Measurements from ENCODE around the gene SCG3.

The SCG3 gene

DNA sequence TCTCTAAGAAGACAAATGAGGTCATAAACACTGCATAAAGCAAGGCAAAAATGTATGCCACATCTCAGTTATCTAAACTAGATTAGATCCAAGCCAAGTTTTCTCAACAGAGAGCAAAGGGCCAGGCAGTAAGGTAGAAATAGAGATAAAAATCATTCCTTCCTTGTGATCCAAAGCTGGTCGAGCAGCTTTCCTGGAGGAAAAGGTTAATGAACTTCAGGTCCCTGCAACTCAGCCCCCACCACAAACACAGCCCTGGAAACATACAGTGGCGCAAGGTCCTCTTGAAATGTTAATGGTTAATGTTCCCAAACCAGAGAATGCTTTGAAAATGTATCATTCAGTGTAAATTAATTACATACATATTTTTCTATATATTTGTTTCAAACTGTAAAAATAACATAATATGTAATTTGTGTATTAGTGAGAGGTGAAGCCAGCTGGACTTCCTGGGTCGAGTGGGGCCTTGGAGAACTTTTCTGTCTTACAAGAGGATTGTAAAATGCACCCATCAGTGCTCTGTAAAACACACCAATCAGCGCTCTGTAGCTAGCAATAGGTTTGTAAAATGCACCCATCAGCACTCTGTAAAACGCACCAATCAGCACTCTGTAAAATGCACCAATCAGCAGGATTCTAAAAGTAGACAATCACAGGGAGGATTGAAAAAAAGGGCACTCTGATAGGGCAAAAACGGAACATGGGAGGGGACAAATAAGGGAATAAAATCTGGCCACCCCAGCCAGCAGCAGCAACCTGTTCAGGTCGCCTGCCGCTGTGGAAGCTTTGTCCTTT is 39.1 kb downstream of the SCG3 start:
- TF ChIP-seq POLR2AphosphoS5 (IDR thresholded peaks at IDR 0.05; ENCODE audit: low read depth, low read length) (no peak), FOXP2 (optimal IDR thresholded peaks at IDR 0.05; ENCODE audit: borderline replicate concordance, extremely low read depth, extremely low read length, insufficient read depth) (no peak), SIN3A (IDR thresholded peaks at IDR 0.05; ENCODE audit: borderline replicate concordance, insufficient read depth, low read length) (no peak)
- TF ChIP-seq, protein P1, sequence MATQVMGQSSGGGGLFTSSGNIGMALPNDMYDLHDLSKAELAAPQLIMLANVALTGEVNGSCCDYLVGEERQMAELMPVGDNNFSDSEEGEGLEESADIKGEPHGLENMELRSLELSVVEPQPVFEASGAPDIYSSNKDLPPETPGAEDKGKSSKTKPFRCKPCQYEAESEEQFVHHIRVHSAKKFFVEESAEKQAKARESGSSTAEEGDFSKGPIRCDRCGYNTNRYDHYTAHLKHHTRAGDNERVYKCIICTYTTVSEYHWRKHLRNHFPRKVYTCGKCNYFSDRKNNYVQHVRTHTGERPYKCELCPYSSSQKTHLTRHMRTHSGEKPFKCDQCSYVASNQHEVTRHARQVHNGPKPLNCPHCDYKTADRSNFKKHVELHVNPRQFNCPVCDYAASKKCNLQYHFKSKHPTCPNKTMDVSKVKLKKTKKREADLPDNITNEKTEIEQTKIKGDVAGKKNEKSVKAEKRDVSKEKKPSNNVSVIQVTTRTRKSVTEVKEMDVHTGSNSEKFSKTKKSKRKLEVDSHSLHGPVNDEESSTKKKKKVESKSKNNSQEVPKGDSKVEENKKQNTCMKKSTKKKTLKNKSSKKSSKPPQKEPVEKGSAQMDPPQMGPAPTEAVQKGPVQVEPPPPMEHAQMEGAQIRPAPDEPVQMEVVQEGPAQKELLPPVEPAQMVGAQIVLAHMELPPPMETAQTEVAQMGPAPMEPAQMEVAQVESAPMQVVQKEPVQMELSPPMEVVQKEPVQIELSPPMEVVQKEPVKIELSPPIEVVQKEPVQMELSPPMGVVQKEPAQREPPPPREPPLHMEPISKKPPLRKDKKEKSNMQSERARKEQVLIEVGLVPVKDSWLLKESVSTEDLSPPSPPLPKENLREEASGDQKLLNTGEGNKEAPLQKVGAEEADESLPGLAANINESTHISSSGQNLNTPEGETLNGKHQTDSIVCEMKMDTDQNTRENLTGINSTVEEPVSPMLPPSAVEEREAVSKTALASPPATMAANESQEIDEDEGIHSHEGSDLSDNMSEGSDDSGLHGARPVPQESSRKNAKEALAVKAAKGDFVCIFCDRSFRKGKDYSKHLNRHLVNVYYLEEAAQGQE (IDR thresholded peaks at IDR 0.05; ENCODE audit: insufficient read depth in 1 of 2, low read depth in 2 of 2, low read length in 2 of 2), result no peak

GRCh38 chr15:51721199-51721960 is 40.1 kb downstream of the SCG3 start:
- TF ChIP-seq TAF1 (IDR thresholded peaks at IDR 0.05; ENCODE audit: borderline replicate concordance, insufficient read depth, low read length) (no peak), POLR2AphosphoS5 (IDR thresholded peaks at IDR 0.05; ENCODE audit: low read depth, low read length) (no peak), SIN3A (IDR thresholded peaks at IDR 0.05; ENCODE audit: borderline replicate concordance, insufficient read depth, low read length) (no peak), FOXP2 (optimal IDR thresholded peaks at IDR 0.05; ENCODE audit: borderline replicate concordance, extremely low read depth, extremely low read length, insufficient read depth) (no peak)
- TF ChIP-seq, protein P1 (IDR thresholded peaks at IDR 0.05; ENCODE audit: insufficient read depth in 1 of 2, low read depth in 2 of 2, low read length in 2 of 2), result no peak

GRCh38 chr15:51724199-51724598 is 42.9 kb downstream of the SCG3 start:
- TF ChIP-seq SIN3A (IDR thresholded peaks at IDR 0.05; ENCODE audit: borderline replicate concordance, insufficient read depth, low read length), result no peak
- no peak for TF ChIP-seq POLR2AphosphoS5 (IDR thresholded peaks at IDR 0.05; ENCODE audit: low read depth, low read length)
- TF ChIP-seq TAF1 (IDR thresholded peaks at IDR 0.05; ENCODE audit: borderline replicate concordance, insufficient read depth, low read length), result no peak
- TF ChIP-seq, protein P1 (IDR thresholded peaks at IDR 0.05; ENCODE audit: insufficient read depth in 1 of 2, low read depth in 2 of 2, low read length in 2 of 2), result no peak
- TF ChIP-seq FOXP2 (optimal IDR thresholded peaks at IDR 0.05; ENCODE audit: borderline replicate concordance, extremely low read depth, extremely low read length, insufficient read depth), result no peak

DNA sequence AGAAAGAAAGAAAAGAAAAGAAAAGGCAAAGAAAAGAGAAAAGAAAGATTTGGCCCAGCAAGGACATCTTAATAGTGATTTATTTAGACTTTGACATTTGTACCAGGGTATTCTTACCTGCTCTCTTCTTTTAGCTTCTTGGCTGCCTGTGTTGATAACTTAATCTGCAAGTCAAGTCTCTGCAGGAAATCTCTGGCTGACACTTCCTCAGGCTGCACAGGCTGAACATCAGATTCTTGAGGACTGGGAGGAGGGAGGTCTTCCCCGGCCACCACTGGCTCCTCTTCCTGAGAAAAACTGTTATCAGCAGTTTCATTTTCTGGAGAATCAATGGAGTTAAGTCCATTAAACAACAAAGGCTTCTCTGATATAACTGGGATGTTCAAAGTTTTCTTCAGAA is 43.4 kb downstream of the SCG3 start:
- TF ChIP-seq POLR2AphosphoS5 (IDR thresholded peaks at IDR 0.05; ENCODE audit: low read depth, low read length), result no peak
- TF ChIP-seq, protein P1 (IDR thresholded peaks at IDR 0.05; ENCODE audit: insufficient read depth in 1 of 2, low read depth in 2 of 2, low read length in 2 of 2), result no peak
